DND-41 (cell line): ENCODE results near the gene BOLA2B.
A peak's percentile ranks its signal among the peaks of the same experiment; 100 is the strongest.

Source experiments
- ATAC-seq: fragments of 200-7000 bp; cut with Tn5 transposase; 3 replicates; pipeline ENCODE4 v1.9.1; 2021; ENCODE audit warnings: low read depth; ENCODE audit not compliant: insufficient read depth
- DNase-seq: peaks from one replicate; pipeline ENCODE4 v3.0.0-alpha.2; 2020
- H2AFZ ChIP-seq: 2 replicates; pipeline ENCODE4 v1.6.0; 2012; ENCODE audit warnings: low read depth, low read length
- H3K27ac ChIP-seq: 2 replicates; pipeline ENCODE4 v1.5.1; 2012; ENCODE audit warnings: low read length, inconsistent platforms
- H3K27me3 ChIP-seq: fragments of 200-600 bp; sonication (generic); 2 replicates; pipeline ENCODE4 v1.6.0; 2012; ENCODE audit warnings: low read length, mild to moderate bottlenecking, inconsistent platforms; ENCODE audit not compliant: insufficient read depth, poor library complexity
- H3K36me3 ChIP-seq: 2 replicates; pipeline ENCODE4 v1.5.1; 2012; ENCODE audit warnings: low read length, inconsistent platforms; ENCODE audit not compliant: insufficient read depth
- H3K4me1 ChIP-seq: 2 replicates; pipeline ENCODE4 v1.5.1; 2012; ENCODE audit warnings: mild to moderate bottlenecking, low read length; ENCODE audit not compliant: insufficient read depth
- H3K4me2 ChIP-seq: 2 replicates; pipeline ENCODE4 v1.6.0; 2012; ENCODE audit warnings: mild to moderate bottlenecking, moderate library complexity, low read length, inconsistent platforms; ENCODE audit not compliant: insufficient read depth
- H3K4me3 ChIP-seq, 2 experiments: fragments of 200-600 bp in 1 of 2; shearing (Covaris generic) in 1 of 2; 2 replicates each; pipeline ENCODE4 v1.5.1; 2012 to 2016; ENCODE audit warnings: inconsistent platforms in 2 of 2, low read length in 2 of 2, mild to moderate bottlenecking in 2 of 2, low read depth in 1 of 2, moderate library complexity in 1 of 2
- H3K79me2 ChIP-seq: 2 replicates; pipeline ENCODE4 v1.6.0; 2012; ENCODE audit warnings: low read length, inconsistent platforms; ENCODE audit not compliant: insufficient read depth
- H3K9ac ChIP-seq: 2 replicates; pipeline ENCODE4 v1.6.0; 2012; ENCODE audit warnings: low read depth, mild to moderate bottlenecking, inconsistent platforms, low read length, moderate library complexity
- H3K9me3 ChIP-seq: 2 replicates; pipeline ENCODE4 v1.5.1; 2012; ENCODE audit warnings: low read length, moderate library complexity, mild to moderate bottlenecking, inconsistent platforms; ENCODE audit not compliant: insufficient read depth, severe bottlenecking
- H4K20me1 ChIP-seq: 2 replicates; pipeline ENCODE4 v1.6.0; 2012; ENCODE audit warnings: low read length; ENCODE audit not compliant: insufficient read depth
- EZH2 ChIP-seq: IDR thresholded peaks from 3 replicates; pipeline ENCODE4 v1.6.1; 2012; ENCODE audit warnings: borderline replicate concordance, low read depth, mild to moderate bottlenecking, moderate library complexity, low read length, inconsistent platforms; ENCODE audit not compliant: severe bottlenecking
- TF ChIP-seq, protein P1 (sequence below): IDR thresholded peaks from 2 replicates; pipeline ENCODE4 v1.5.1; 2012; ENCODE audit warnings: borderline replicate concordance, low read length, moderate library complexity, mild to moderate bottlenecking; ENCODE audit not compliant: poor library complexity, severe bottlenecking; ENCODE audit errors: extremely low read depth

BOLA2B gene

DNA sequence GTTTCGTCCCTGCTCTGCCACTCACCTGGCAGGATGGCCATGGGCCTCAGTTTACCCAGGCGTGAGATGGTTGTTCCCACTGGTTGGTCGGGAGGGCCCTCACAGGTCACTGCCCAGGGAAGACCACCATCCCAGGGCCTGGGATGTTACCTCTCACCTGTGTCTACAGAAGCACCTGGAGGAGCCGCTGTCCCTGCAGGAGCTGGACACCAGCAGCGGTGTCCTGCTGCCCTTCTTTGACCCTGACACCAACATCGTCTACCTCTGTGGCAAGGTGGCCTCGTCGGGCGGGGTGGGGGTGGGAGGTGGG lies 6.0 kb downstream of the BOLA2B start:
- no peak overlapping the region for H2AFZ ChIP-seq
- H3K9me3 ChIP-seq, result no peaks in the 10 kb centered on the region
- no peaks in the 10 kb centered on the region for H3K27me3 ChIP-seq
- H3K79me2 ChIP-seq, result peaks cover 47% of the 10 kb centered on the region
- ATAC-seq, result no peak
- peaks cover 26% of the 10 kb centered on the region for H4K20me1 ChIP-seq
- no peak overlapping the region for H3K9ac ChIP-seq
- TF ChIP-seq EZH2, result no peak
- TF ChIP-seq, protein P1, sequence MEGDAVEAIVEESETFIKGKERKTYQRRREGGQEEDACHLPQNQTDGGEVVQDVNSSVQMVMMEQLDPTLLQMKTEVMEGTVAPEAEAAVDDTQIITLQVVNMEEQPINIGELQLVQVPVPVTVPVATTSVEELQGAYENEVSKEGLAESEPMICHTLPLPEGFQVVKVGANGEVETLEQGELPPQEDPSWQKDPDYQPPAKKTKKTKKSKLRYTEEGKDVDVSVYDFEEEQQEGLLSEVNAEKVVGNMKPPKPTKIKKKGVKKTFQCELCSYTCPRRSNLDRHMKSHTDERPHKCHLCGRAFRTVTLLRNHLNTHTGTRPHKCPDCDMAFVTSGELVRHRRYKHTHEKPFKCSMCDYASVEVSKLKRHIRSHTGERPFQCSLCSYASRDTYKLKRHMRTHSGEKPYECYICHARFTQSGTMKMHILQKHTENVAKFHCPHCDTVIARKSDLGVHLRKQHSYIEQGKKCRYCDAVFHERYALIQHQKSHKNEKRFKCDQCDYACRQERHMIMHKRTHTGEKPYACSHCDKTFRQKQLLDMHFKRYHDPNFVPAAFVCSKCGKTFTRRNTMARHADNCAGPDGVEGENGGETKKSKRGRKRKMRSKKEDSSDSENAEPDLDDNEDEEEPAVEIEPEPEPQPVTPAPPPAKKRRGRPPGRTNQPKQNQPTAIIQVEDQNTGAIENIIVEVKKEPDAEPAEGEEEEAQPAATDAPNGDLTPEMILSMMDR, result no peak
- peak overlapping the region; percentile 90; the same call in 1 of the 2 replicates for H3K4me2 ChIP-seq
- H3K4me1 ChIP-seq, result peaks cover 46% of the 10 kb centered on the region
- peaks cover 41% of the 10 kb centered on the region for H3K36me3 ChIP-seq
- H3K27ac ChIP-seq, result peak overlapping the region; percentile 97; the same call in 1 of the 2 replicates
- H3K4me3 ChIP-seq, result no peak overlapping the region
- no peak for DNase-seq

DNA sequence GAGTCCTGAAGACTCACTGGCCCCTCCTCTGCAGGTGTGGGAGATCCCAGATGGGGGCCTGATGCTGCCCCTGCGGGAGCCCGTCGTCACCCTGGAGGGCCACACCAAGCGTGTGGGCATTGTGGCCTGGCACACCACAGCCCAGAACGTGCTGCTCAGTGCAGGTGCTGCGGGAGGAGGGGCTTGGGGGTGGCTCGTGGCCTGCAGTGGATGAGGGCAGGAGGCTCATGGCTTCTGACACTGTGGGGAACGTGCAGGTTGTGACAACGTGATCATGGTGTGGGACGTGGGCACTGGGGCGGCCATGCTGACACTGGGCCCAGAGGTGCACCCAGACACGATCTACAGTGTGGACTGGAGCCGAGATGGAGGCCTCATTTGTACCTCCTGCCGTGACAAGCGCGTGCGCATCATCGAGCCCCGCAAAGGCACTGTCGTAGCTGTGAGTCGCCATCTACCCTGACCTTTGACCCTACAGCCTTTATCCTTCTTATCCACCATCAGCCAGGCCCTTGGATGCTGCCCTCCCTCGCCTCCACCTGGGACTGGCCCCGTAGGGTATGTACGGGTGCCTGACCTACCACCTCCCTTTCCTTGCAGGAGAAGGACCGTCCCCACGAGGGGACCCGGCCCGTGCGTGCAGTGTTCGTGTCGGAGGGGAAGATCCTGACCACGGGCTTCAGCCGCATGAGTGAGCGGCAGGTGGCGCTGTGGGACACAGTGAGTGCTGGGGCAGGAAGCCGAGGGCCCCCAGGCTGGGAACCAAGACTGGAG lies 6.5 kb downstream of the BOLA2B start:
- peak overlapping the region; percentile 89 for H3K9ac ChIP-seq

DNA sequence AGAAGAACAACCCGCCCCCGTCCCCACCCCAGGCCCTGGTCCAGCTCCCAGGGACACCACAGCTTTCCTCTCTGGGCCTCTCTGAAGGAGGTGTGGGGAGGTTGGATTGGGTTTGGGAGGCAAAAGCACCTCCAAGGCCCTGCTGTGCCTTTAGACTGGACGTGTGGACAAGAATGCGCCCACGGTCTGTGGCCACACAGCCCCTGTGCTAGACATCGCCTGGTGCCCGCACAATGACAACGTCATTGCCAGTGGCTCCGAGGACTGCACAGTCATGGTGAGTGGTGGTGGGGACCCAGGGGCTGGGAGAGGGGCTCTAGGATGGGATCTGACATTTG lies 7.1 kb downstream of the BOLA2B start:
- H3K4me3 ChIP-seq, result peak overlapping the region in 1 of 2 experiments; percentile 93; a peak in 2 of 4 replicates
- H3K4me2 ChIP-seq, result peak overlapping the region; percentile 90
- no peaks in the 10 kb centered on the region for H3K9me3 ChIP-seq
- no peak for ATAC-seq
- H3K4me1 ChIP-seq, result peaks cover 50% of the 10 kb centered on the region
- peak overlapping the region; percentile 97 for H3K27ac ChIP-seq
- peaks cover 47% of the 10 kb centered on the region for H3K79me2 ChIP-seq
- peaks cover 41% of the 10 kb centered on the region for H3K36me3 ChIP-seq
- H2AFZ ChIP-seq, result no peak overlapping the region
- peak overlapping the region; percentile 89 for H3K9ac ChIP-seq
- no peak for DNase-seq
- peaks cover 26% of the 10 kb centered on the region for H4K20me1 ChIP-seq
- no peaks in the 10 kb centered on the region for H3K27me3 ChIP-seq
- TF ChIP-seq, protein P1, result no peak
- TF ChIP-seq EZH2, result no peak

More for the DNA sequence above, 6.5 kb downstream of the BOLA2B start:
- no peak for TF ChIP-seq EZH2
- TF ChIP-seq, protein P1, result peak; percentile 68
- Histone ChIP-seq H3K4me3 (peak overlapping the region in 1 of 2 experiments; percentile 93; a peak in 1 of 4 replicates), H4K20me1 (peaks cover 26% of the 10 kb centered on the region), H3K27ac (peak overlapping the region; percentile 97), H3K4me1 (peaks cover 50% of the 10 kb centered on the region), H2AFZ (no peak overlapping the region), H3K36me3 (peaks cover 41% of the 10 kb centered on the region), H3K9me3 (no peaks in the 10 kb centered on the region), H3K79me2 (peaks cover 47% of the 10 kb centered on the region), H3K4me2 (peak overlapping the region; percentile 90), H3K27me3 (no peaks in the 10 kb centered on the region)
- ATAC-seq (no peak), DNase-seq (peak; percentile 63)
